Naive thymus-derived CD4-positive, alpha-beta T cell (primary cell): Measurements from ENCODE around the gene SMARCD1. TPM values are rescaled to one million over a fixed set of nuclear protein-coding genes. Genes with fewer than 3 reads are reported as not detected.
A peak's percentile ranks its signal among the peaks of the same experiment; 100 is the strongest.

Experiments used
- ATAC-seq: fragments of 150-1000 bp; cut with Tn5 transposase; 2 replicates; pipeline ENCODE4 v1.10.0; 2021; ENCODE audit warnings: mild to moderate bottlenecking, moderate library complexity
- CTCF ChIA-PET: fragments of 350-600 bp; sonication (Branson Sonifier 250); formaldehyde crosslinking; loops from one replicate; lab custom pipeline; 2021; ENCODE audit warnings: antibody characterized with exemption; lab: Charles Lee
- POLR2A ChIA-PET: fragments of 350-600 bp; sonication (Branson Sonifier 250); formaldehyde crosslinking; loops from one replicate; lab custom pipeline; 2021; ENCODE audit warnings: antibody characterized with exemption, inconsistent platforms; lab: Charles Lee
- DNase-seq, 9 donors: peaks; one replicate each; pipeline versions ENCODE4 v3.0.0 to v3.0.0-alpha.2; 2020 to 2022; ENCODE audit warnings: mixed read lengths in 1 of 9
- H3K27ac ChIP-seq: one replicate; pipeline ENCODE4 v1.7.0; 2013; ENCODE audit warnings: mild to moderate bottlenecking, low read depth, low read length, moderate library complexity
- H3K27me3 ChIP-seq, 2 donors: one replicate each; pipeline ENCODE4 v1.7.0; 2013; ENCODE audit warnings: low read length in 2 of 2, mild to moderate bottlenecking in 2 of 2, moderate library complexity in 2 of 2; ENCODE audit not compliant: control insufficient read depth in 2 of 2, insufficient read depth in 2 of 2
- H3K36me3 ChIP-seq, 3 experiments: 1 replicate in 2 of 3; 2 replicates in 1 of 3; pipeline ENCODE4 v1.7.0; 2013; ENCODE audit warnings: low read length in 3 of 3, mild to moderate bottlenecking in 3 of 3, moderate library complexity in 1 of 3; ENCODE audit not compliant: insufficient read depth in 3 of 3, control insufficient read depth in 2 of 3
- H3K4me1 ChIP-seq, 2 donors: one replicate each; pipeline ENCODE4 v1.7.0; 2013; ENCODE audit warnings: low read length in 2 of 2, mild to moderate bottlenecking in 2 of 2, moderate library complexity in 1 of 2; ENCODE audit not compliant: control insufficient read depth in 2 of 2, insufficient read depth in 2 of 2
- H3K4me3 ChIP-seq: 2 replicates; pipeline ENCODE4 v1.7.0; 2013; ENCODE audit warnings: mild to moderate bottlenecking, low read length
- H3K9me3 ChIP-seq, 3 experiments: 1 replicate in 2 of 3; 2 replicates in 1 of 3; pipeline ENCODE4 v1.7.0; 2013; ENCODE audit warnings: low read length in 3 of 3; ENCODE audit not compliant: control insufficient read depth in 2 of 3
- H3K27ac Mint-ChIP-seq, 9 donors: one replicate each; pipeline ENCODE4 v1.8.0; 2020 to 2022; ENCODE audit warnings: mixed read lengths in 9 of 9, mild to moderate bottlenecking in 8 of 9, moderate library complexity in 5 of 9, inconsistent platforms in 2 of 9
- H3K27me3 Mint-ChIP-seq, 5 donors: one replicate each; pipeline ENCODE4 v1.8.0; 2021 to 2022; ENCODE audit warnings: mixed read lengths in 5 of 5, mild to moderate bottlenecking in 1 of 5
- H3K36me3 Mint-ChIP-seq, 5 donors: one replicate each; pipeline ENCODE4 v1.8.0; 2020 to 2022; ENCODE audit warnings: mixed read lengths in 5 of 5, mild to moderate bottlenecking in 3 of 5, inconsistent platforms in 1 of 5
- H3K4me1 Mint-ChIP-seq, 7 donors: one replicate each; pipeline ENCODE4 v1.8.0; 2020 to 2022; ENCODE audit warnings: mixed read lengths in 7 of 7, mild to moderate bottlenecking in 3 of 7, inconsistent platforms in 1 of 7
- H3K4me3 Mint-ChIP-seq, 10 donors: one replicate each; pipeline ENCODE4 v1.8.0; 2020 to 2022; ENCODE audit warnings: mild to moderate bottlenecking in 10 of 10, mixed read lengths in 10 of 10, moderate library complexity in 6 of 10, inconsistent platforms in 2 of 10
- H3K9me3 Mint-ChIP-seq, 11 donors: one replicate each; pipeline ENCODE4 v1.8.0; 2020 to 2022; ENCODE audit warnings: mixed read lengths in 11 of 11, mild to moderate bottlenecking in 4 of 11, inconsistent platforms in 1 of 11, moderate library complexity in 1 of 11
- intact Hi-C, 2 donors: fragments of 100-400 bp; cut with micrococcal nuclease; formaldehyde crosslinking; loops; one replicate each; pipeline ENCODE4 v1.15.1; 2023
- polyA plus RNA-seq, 2 donors: library from polyadenylated mRNA; unstranded; fragments of 300-500 nt; fragmentation: Illumina TruSeq; gene quantifications; one replicate each; pipeline ENCODE4 v1.2.3, GENCODE V29; 2021
- total RNA-seq, 6 experiments: library from RNA in 5 of 6; stranded (reverse) in 5 of 6; gene quantifications; 1 replicate in 5 of 6; 2 replicates in 1 of 6; pipeline ENCODE4 v1.2.3 and lab custom pipeline; 2021 to 2026

SMARCD1 gene
- total and polyA plus RNA-seq, 7 experiments from 2014 or later: 9.5 to 88.5 (median 67.2) TPM

DNA sequence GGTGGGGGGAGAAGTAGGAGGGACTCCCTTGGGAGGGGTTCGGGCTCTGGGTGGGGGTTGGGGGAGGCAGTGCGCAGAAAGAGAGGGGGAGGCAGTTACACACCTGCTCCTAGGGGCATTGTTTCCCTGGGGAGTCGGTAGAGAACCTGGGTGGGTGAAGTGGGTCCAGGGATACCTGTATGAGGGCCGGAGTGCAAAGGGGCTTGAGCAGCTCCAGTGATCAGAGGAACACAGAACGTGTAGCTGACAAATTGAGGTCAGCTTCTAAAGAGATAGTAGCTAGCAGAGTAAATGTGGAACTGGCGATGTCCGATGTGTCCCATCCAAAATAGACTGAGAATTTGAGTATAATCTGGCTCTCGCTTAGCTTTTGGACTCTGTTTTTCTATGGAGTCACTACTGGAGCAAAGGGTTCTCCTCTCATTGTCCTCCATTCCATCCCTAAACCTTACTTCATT lies 502 bp downstream of the SMARCD1 start:
- peaks cover 15 to 44% (median 17%) of the 10 kb centered on the region in 3 experiments for H3K36me3 ChIP-seq
- DNase-seq (peak in 1 of 9 donors; percentile 75), ATAC-seq (no peak)
- H3K4me1 Mint-ChIP-seq: peaks cover 6 to 46% (median 40%) of the 10 kb centered on the region in 7 donors
- H3K36me3 Mint-ChIP-seq: peaks cover 0 to 12% (median 4%) of the 10 kb centered on the region in 5 donors
- POLR2A ChIA-PET: interaction anchor here (0.6 to 5.2 kb wide), 5 partner anchors 21 to 243 kb away, joined by 3 to 53 read pairs (median 3); partner anchors contain the start of genes BCDIN3D, COX14, LIMA1 and RACGAP1
- no peaks in the 10 kb centered on the region for H3K9me3 Mint-ChIP-seq
- peaks cover 0 to 5% of the 10 kb centered on the region in 2 donors for H3K4me1 ChIP-seq
- H3K27ac Mint-ChIP-seq: peak overlapping the region; percentile 55 to 98 (median 95)
- H3K27me3 ChIP-seq: no peaks in the 10 kb centered on the region
- peak overlapping the region; percentile 98 for H3K27ac ChIP-seq
- H3K4me3 ChIP-seq: peak overlapping the region; percentile 82
- no peaks in the 10 kb centered on the region for H3K9me3 ChIP-seq
- no peaks in the 10 kb centered on the region for H3K27me3 Mint-ChIP-seq
- intact Hi-C loops: loop anchor here (1.0 to 10.0 kb wide), 12 partner anchors 10 to 1969 kb away; partner anchors contain the start of genes CERS5 (in 2 of the 2), LARP4 (in 2 of the 2), RACGAP1 (in 2 of the 2) and COX14 (in 1 of the 2)
- CTCF ChIA-PET: interaction anchor here (0.6 to 2.9 kb wide), 12 partner anchors 15 to 830 kb away, joined by 3 to 29 read pairs (median 4); partner anchors contain the start of gene COX14
- H3K4me3 Mint-ChIP-seq: peak overlapping the region; percentile 83 to 96 (median 91)

DNA sequence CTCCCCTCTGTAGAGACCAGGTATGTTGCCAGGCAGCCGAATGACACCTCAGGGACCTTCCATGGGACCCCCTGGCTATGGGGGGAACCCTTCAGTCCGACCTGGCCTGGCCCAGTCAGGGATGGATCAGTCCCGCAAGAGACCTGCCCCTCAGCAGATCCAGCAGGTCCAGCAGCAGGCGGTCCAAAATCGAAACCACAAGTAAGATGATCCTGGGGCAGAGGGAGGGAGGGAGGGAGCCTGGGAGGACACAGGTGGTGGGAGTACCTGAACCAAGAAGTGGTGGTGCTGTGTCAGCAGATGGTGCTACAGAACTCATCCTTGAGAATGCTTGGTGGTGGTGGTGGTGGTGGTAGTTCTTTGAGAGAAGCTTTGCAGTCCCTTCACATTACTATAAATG lies 1.0 kb downstream of the SMARCD1 start:
- H3K27me3 ChIP-seq: no peaks in the 10 kb centered on the region
- POLR2A ChIA-PET: interaction anchor here (0.6 to 5.2 kb wide), 3 partner anchors 20 to 197 kb away, joined by 3 to 53 read pairs (median 3); partner anchors contain the start of genes COX14 and LIMA1
- H3K36me3 ChIP-seq: peaks cover 15 to 49% (median 17%) of the 10 kb centered on the region in 3 experiments
- peak overlapping the region; percentile 98 for H3K27ac ChIP-seq
- H3K36me3 Mint-ChIP-seq: peaks cover 0 to 15% (median 4%) of the 10 kb centered on the region in 5 donors
- CTCF ChIA-PET: interaction anchor here (0.9 to 2.9 kb wide), 4 partner anchors 10 to 141 kb away, joined by 3 to 29 read pairs (median 4); partner anchors contain the start of gene COX14
- H3K4me3 ChIP-seq: peak overlapping the region; percentile 82
- DNase-seq (no peak), ATAC-seq (no peak)
- peaks cover 6 to 46% (median 40%) of the 10 kb centered on the region in 7 donors for H3K4me1 Mint-ChIP-seq
- peaks cover 0 to 5% of the 10 kb centered on the region in 2 donors for H3K4me1 ChIP-seq
- H3K27ac Mint-ChIP-seq: peak overlapping the region; percentile 58 to 98 (median 95)
- no peaks in the 10 kb centered on the region for H3K9me3 Mint-ChIP-seq
- peak overlapping the region; percentile 83 to 96 (median 91) for H3K4me3 Mint-ChIP-seq
- H3K27me3 Mint-ChIP-seq: no peaks in the 10 kb centered on the region
- H3K9me3 ChIP-seq: no peaks in the 10 kb centered on the region
- intact Hi-C loops: loop anchor here in 1 of 2 donors (10.0 kb wide), 2 partner anchors 461 to 1969 kb away; partner anchors contain the start of genes NR4A1 and PRPF40B

DNA sequence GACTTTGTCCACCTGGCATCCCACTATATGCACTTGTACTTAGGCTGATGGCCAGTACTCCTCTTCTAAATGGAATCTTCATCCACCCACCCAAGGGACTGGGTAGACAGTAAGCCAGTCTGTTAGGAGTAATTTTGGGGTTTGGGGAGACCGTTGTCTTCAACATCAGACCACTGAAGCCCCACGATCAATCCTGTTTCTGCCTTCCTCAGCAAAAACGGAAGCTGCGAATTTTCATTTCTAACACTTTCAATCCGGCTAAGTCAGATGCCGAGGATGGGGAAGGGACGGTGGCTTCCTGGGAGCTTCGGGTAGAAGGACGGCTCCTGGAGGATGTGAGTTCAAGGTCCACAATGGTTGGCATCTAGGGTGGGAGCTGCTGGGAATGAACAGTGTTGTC lies 2.0 kb downstream of the SMARCD1 start:
- Mint-ChIP-seq H3K4me1 (peaks cover 6 to 46% (median 40%) of the 10 kb centered on the region in 7 donors), H3K27me3 (no peaks in the 10 kb centered on the region), H3K36me3 (peaks cover 0 to 20% (median 8%) of the 10 kb centered on the region in 5 donors), H3K9me3 (no peaks in the 10 kb centered on the region), H3K4me3 (peak overlapping the region in 7 of 10 donors; percentile 14 to 90 (median 58)), H3K27ac (peak overlapping the region in 7 of 9 donors; percentile 5 to 97 (median 57))
- Histone ChIP-seq H3K36me3 (peaks cover 15 to 59% (median 17%) of the 10 kb centered on the region in 3 experiments), H3K4me3 (no peak overlapping the region), H3K27me3 (no peaks in the 10 kb centered on the region), H3K9me3 (no peaks in the 10 kb centered on the region), H3K4me1 (peaks cover 0 to 5% of the 10 kb centered on the region in 2 donors), H3K27ac (no peak overlapping the region)
- ChIA-PET CTCF (interaction anchor here (1.0 to 3.4 kb wide), 7 partner anchors 9 to 89 kb away, joined by 3 to 20 read pairs (median 4); partner anchors contain the start of gene COX14), POLR2A (interaction anchor here (0.6 to 4.0 kb wide), 2 partner anchors 24 to 103 kb away, joined by 4 to 23 read pairs; partner anchors contain the start of gene COX14)
- ATAC-seq (no peak), DNase-seq (no peak)
- intact Hi-C loops: loop anchor here in 1 of 2 donors (10.0 kb wide), 2 partner anchors 462 to 1968 kb away; partner anchors contain the start of genes NR4A1 and PRPF40B

DNA sequence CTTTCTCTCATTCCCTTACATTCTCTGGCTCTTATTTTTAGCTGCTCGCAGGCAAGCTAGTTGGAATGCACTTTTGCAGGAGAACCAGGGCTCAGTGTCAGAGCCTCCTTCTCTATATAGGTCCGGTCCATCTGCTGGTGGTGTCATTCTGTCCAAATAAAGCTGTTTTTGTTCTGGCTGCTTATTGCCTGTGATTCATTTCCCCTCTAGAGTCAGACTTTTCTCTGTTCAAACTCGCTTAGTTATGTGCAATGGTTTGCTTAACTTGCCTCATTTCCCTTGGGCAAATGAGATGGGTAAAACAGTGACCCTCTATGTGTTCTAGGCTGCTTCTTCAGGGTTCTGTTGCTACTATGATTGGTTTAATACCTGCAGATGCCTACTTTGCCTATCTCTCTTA lies 2.9 kb downstream of the SMARCD1 start:
- Histone ChIP-seq H3K27me3 (no peaks in the 10 kb centered on the region), H3K9me3 (no peaks in the 10 kb centered on the region), H3K27ac (no peak overlapping the region), H3K4me3 (no peak overlapping the region), H3K4me1 (peaks cover 0 to 5% of the 10 kb centered on the region in 2 donors), H3K36me3 (peaks cover 15 to 67% (median 17%) of the 10 kb centered on the region in 3 experiments)
- Mint-ChIP-seq H3K4me3 (peak overlapping the region in 2 of 10 donors; percentile 20 to 81), H3K9me3 (no peaks in the 10 kb centered on the region), H3K36me3 (peaks cover 0 to 20% (median 8%) of the 10 kb centered on the region in 5 donors), H3K27ac (peak overlapping the region in 6 of 9 donors; percentile 40 to 76 (median 55)), H3K4me1 (peaks cover 6 to 46% (median 40%) of the 10 kb centered on the region in 7 donors), H3K27me3 (no peaks in the 10 kb centered on the region)
- DNase-seq (no peak), ATAC-seq (no peak)
- intact Hi-C loops: loop anchor here (1.0 to 10.0 kb wide), 3 partner anchors 87 to 1967 kb away; partner anchors contain the start of genes NR4A1 (in 1 of the 2) and PRPF40B (in 1 of the 2)
- ChIA-PET POLR2A (interaction anchor here (4.0 kb wide), 1 partner anchor 23 kb away, joined by 23 read pairs; the partner anchor contains the start of gene COX14), CTCF (interaction anchor here (0.6 to 3.4 kb wide), 12 partner anchors 8 to 410 kb away, joined by 3 to 20 read pairs (median 4); partner anchors contain the start of gene COX14)

DNA sequence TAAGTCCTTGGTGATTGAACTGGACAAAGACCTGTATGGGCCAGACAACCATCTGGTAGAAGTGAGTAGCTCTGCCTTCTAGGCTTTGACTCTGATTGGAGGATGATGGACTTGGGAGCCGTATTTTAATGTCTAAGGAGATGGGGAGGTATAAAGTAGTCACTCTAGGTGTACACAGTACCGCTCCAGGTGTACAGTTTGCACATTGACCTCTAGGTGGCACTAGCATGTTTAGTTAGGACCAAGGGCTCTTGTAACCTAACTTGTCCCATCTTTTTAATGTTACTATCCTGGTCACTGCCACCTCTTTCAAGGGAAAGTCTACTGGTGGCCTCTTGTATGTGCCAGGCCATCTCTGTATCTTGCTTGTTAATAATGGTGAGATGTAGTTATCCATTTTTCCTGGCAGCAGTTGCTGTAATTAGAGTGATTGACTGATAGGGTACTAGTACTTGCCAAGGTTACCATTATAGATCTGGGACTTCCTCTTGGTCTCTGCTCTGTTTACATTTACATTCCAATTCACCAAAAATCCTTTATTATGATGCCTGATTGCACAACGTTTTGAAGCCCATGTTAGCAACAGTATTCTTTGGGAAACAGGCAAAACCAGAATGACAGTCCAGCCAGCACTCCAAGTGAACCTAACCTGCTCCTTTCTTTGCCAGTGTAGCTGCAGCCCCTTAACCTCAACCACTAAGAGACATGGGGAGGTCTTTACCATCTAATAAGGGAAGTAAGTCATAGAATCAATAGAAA lies 3.6 kb downstream of the SMARCD1 start:
- ChIA-PET POLR2A (interaction anchor here (1.3 to 4.0 kb wide), 2 partner anchors 23 to 25 kb away, joined by 4 to 23 read pairs; partner anchors contain the start of gene COX14), CTCF (interaction anchor here (0.6 to 3.4 kb wide), 9 partner anchors 13 to 122 kb away, joined by 3 to 20 read pairs (median 5); partner anchors contain the start of gene COX14)
- Mint-ChIP-seq H3K27me3 (no peaks in the 10 kb centered on the region), H3K27ac (peak overlapping the region in 5 of 9 donors; percentile 43 to 54 (median 53)), H3K4me3 (peak overlapping the region in 3 of 10 donors; percentile 4 to 76 (median 20)), H3K9me3 (no peaks in the 10 kb centered on the region), H3K36me3 (peaks cover 0 to 22% (median 8%) of the 10 kb centered on the region in 5 donors), H3K4me1 (peaks cover under 1 to 41% (median 35%) of the 10 kb centered on the region in 7 donors)
- H3K27ac ChIP-seq: no peak overlapping the region
- peaks cover 0 to 5% of the 10 kb centered on the region in 2 donors for H3K4me1 ChIP-seq
- no peak overlapping the region for H3K4me3 ChIP-seq
- H3K27me3 ChIP-seq: no peaks in the 10 kb centered on the region
- DNase-seq (peak in 8 of 9 donors; percentile 22 to 61 (median 50)), ATAC-seq (peak; percentile 52)
- no peaks in the 10 kb centered on the region for H3K9me3 ChIP-seq
- peaks cover 15 to 74% (median 17%) of the 10 kb centered on the region in 3 experiments for H3K36me3 ChIP-seq
- intact Hi-C loops: loop anchor here (1.0 to 10.0 kb wide), 3 partner anchors 87 to 1966 kb away; partner anchors contain the start of genes NR4A1 (in 1 of the 2) and PRPF40B (in 1 of the 2)
